IMR-90 (cell line): ENCODE measurements around the gene EXOC6B. TPM values are rescaled to one million over a fixed set of nuclear protein-coding genes. Genes with fewer than 3 reads are reported as not detected.

ENCODE experiments used
- ATAC-seq: fragments of 200-7000 bp; cut with Tn5 transposase; 2 replicates; pipeline ENCODE4 v1.9.1; 2020; ENCODE audit warnings: low read depth, mild to moderate bottlenecking, moderate library complexity
- BruUV-seq: library from RNA; stranded (reverse); fragments of 400-500 nt; replicated peaks from 2 replicates; lab custom pipeline; 2021; lab: Mats Ljungman, UMichigan
- CTCF ChIA-PET: fragments of 300-600 bp; formaldehyde crosslinking; extraction: SDS; loops from one replicate; lab custom pipeline; 2021; ENCODE audit warnings: antibody characterized with exemption; lab: Yijun Ruan, JAX
- POLR2A ChIA-PET: fragments of 300-600 bp; sonication (Branson Sonifier 250); formaldehyde crosslinking; loops from one replicate; lab custom pipeline; 2022; ENCODE audit warnings: antibody characterized with exemption; ENCODE audit not compliant: unreplicated experiment; lab: Charles Lee
- DNase-seq: peaks from one replicate; pipeline ENCODE4 v3.0.0; 2013
- H2AFZ ChIP-seq: replicated peaks from 2 replicates; pipeline ENCODE3; 2013; ENCODE audit warnings: low read length, mild to moderate bottlenecking; ENCODE audit not compliant: poor library complexity
- H2AK5ac ChIP-seq: 2 replicates; pipeline ENCODE4 v1.6.1; 2013; ENCODE audit warnings: low read depth, low read length, inconsistent platforms
- H2AK9ac ChIP-seq: replicated peaks from 2 replicates; pipeline ENCODE3; 2013; ENCODE audit warnings: mild to moderate bottlenecking, low read depth, low read length, moderate library complexity; ENCODE audit not compliant: poor library complexity
- H2BK120ac ChIP-seq: 2 replicates; pipeline ENCODE4 v1.6.1; 2013; ENCODE audit warnings: low read depth, low read length, inconsistent platforms
- H2BK15ac ChIP-seq: 3 replicates; pipeline ENCODE4 v1.6.1; 2013; ENCODE audit warnings: low read depth, low read length, inconsistent platforms
- H2BK20ac ChIP-seq: 2 replicates; pipeline ENCODE4 v1.6.1; 2013; ENCODE audit warnings: low read depth, mild to moderate bottlenecking, inconsistent platforms, low read length, moderate library complexity
- H2BK5ac ChIP-seq: 2 replicates; pipeline ENCODE4 v1.6.1; 2013; ENCODE audit warnings: mild to moderate bottlenecking, low read depth, low read length, inconsistent platforms; ENCODE audit not compliant: poor library complexity, severe bottlenecking
- H3K14ac ChIP-seq: replicated peaks from 2 replicates; pipeline ENCODE4 v1.6.1; 2013; ENCODE audit warnings: low read depth, low read length, inconsistent platforms
- H3K18ac ChIP-seq: 2 replicates; pipeline ENCODE4 v1.6.1; 2013; ENCODE audit warnings: low read depth, low read length, control low read depth
- H3K23ac ChIP-seq: 2 replicates; pipeline ENCODE4 v1.6.1; 2013; ENCODE audit warnings: low read depth, low read length, inconsistent platforms
- H3K27ac ChIP-seq: 2 replicates; pipeline ENCODE4 v1.5.1; 2013; ENCODE audit warnings: mild to moderate bottlenecking, control low read depth, low read length; ENCODE audit not compliant: insufficient read depth
- H3K27me3 ChIP-seq: 2 replicates; pipeline ENCODE4 v1.6.1; 2013; ENCODE audit warnings: low read length; ENCODE audit not compliant: control insufficient read depth, insufficient read depth
- H3K36me3 ChIP-seq: 2 replicates; pipeline ENCODE4 v1.6.1; 2013; ENCODE audit warnings: low read length, mixed read lengths; ENCODE audit not compliant: control insufficient read depth, insufficient read depth
- H3K4ac ChIP-seq: 2 replicates; pipeline ENCODE4 v1.6.1; 2013; ENCODE audit warnings: low read depth, low read length, inconsistent platforms
- H3K4me1 ChIP-seq: 2 replicates; pipeline ENCODE4 v1.6.1; 2013; ENCODE audit warnings: low read length, mixed read lengths; ENCODE audit not compliant: control insufficient read depth, insufficient read depth
- H3K4me2 ChIP-seq: 2 replicates; pipeline ENCODE4 v1.6.1; 2013; ENCODE audit warnings: low read depth, mild to moderate bottlenecking, control low read depth, low read length, moderate library complexity
- H3K4me3 ChIP-seq: 2 replicates; pipeline ENCODE4 v1.5.1; 2013; ENCODE audit warnings: low read depth, mild to moderate bottlenecking, control low read depth, low read length, moderate library complexity; ENCODE audit not compliant: insufficient read depth
- H3K56ac ChIP-seq: 2 replicates; pipeline ENCODE4 v1.6.1; 2013; ENCODE audit warnings: low read length, inconsistent platforms; ENCODE audit not compliant: insufficient read depth; ENCODE audit errors: extremely low read depth
- H3K79me1 ChIP-seq, 2 experiments: 2 replicates each; pipeline ENCODE4 v1.6.1; 2013; ENCODE audit warnings: low read length in 2 of 2, inconsistent platforms in 1 of 2, low read depth in 1 of 2
- H3K9ac ChIP-seq: 2 replicates; pipeline ENCODE4 v1.6.1; 2013; ENCODE audit warnings: low read depth, low read length, control low read depth
- H3K9me1 ChIP-seq: 2 replicates; pipeline ENCODE4 v1.6.1; 2013; ENCODE audit warnings: low read length, inconsistent platforms; ENCODE audit not compliant: insufficient read depth
- H3K9me3 ChIP-seq: 2 replicates; pipeline ENCODE4 v1.6.1; 2013; ENCODE audit warnings: low read length; ENCODE audit not compliant: control insufficient read depth, insufficient read depth
- H4K20me1 ChIP-seq: 2 replicates; pipeline ENCODE4 v1.6.1; 2013; ENCODE audit warnings: low read length, inconsistent platforms; ENCODE audit not compliant: insufficient read depth
- H4K5ac ChIP-seq: 2 replicates; pipeline ENCODE4 v1.6.1; 2013; ENCODE audit warnings: mild to moderate bottlenecking, low read depth, low read length, control low read depth
- H4K8ac ChIP-seq, 2 experiments: 2 replicates each; pipeline ENCODE4 v1.6.1; 2013; ENCODE audit warnings: low read depth in 2 of 2, low read length in 2 of 2, control low read depth in 1 of 2, inconsistent platforms in 1 of 2
- H4K91ac ChIP-seq: 2 replicates; pipeline ENCODE4 v1.6.1; 2013; ENCODE audit warnings: low read depth, low read length, inconsistent platforms; ENCODE audit not compliant: insufficient read depth
- FOS ChIP-seq: fragments of 150-350 bp; IDR thresholded peaks from 2 replicates; pipeline ENCODE4 v1.6.1; 2016; ENCODE audit warnings: low read depth, low read length
- RAD21 ChIP-seq: IDR thresholded peaks from 2 replicates; pipeline ENCODE4 v1.6.1; 2012; ENCODE audit warnings: low read length, improper control_type of control experiment
- dilution Hi-C: fragments of 300-500 bp; cut with HindIII; formaldehyde crosslinking; loops from one replicate; pipeline ENCODE4 v1.14.3; 2018; ENCODE audit warnings: low sequenced_read_pairs; ENCODE audit not compliant: unreplicated experiment
- in situ Hi-C: fragments of 300-500 bp; cut with MboI; formaldehyde crosslinking; loops from 3 replicates; pipeline ENCODE4 v1.14.3; 2019; ENCODE audit warnings: low sequenced_read_pairs, inconsistent platforms, mixed read lengths
- intact Hi-C: fragments of 100-400 bp; cut with micrococcal nuclease; formaldehyde crosslinking; loops from 2 replicates; pipeline ENCODE4 v1.10.0; 2022
- polyA plus RNA-seq, 3 experiments: library from polyadenylated mRNA; depleted of rRNA; stranded (reverse); fragments of >200 nt; gene quantifications; 2 replicates each; pipeline ENCODE4 v1.2.3, GENCODE V29; 2012; ENCODE audit warnings: low replicate concordance in 1 of 3
- total RNA-seq: library from RNA; depleted of rRNA; stranded (reverse); fragments of >200 nt; gene quantifications from 2 replicates; pipeline ENCODE4 v1.2.3, GENCODE V29; 2012

Gene EXOC6B
- total and polyA plus RNA-seq, 2 of the 4 experiments (the other 2 are of a cell fraction) = 10.2 to 29.4 TPM

GRCh38 chr2:72713857-72714256 lies 112.0 kb downstream of the EXOC6B start:
- Histone ChIP-seq H3K9me3 (no peaks in the 10 kb centered on the region), H3K4me3 (no peak overlapping the region), H3K14ac (no peak overlapping the region), H3K79me1 (peaks cover 3 to 5% of the 10 kb centered on the region in 2 experiments; a peak in 2 of 4 replicates), H4K91ac (no peak overlapping the region), H2AK9ac (no peak overlapping the region), H3K23ac (no peak overlapping the region), H3K4me1 (no peaks in the 10 kb centered on the region; the same call in 1 of the 2 replicates), H3K4me2 (no peak overlapping the region), H2AFZ (no peak overlapping the region), H2BK15ac (no peak overlapping the region), H2AK5ac (no peak overlapping the region), H3K27ac (no peak overlapping the region), H3K9ac (no peak overlapping the region), H3K18ac (no peak overlapping the region), H4K8ac (no peak overlapping the region), H4K5ac (no peak overlapping the region), H2BK5ac (no peak overlapping the region), H3K4ac (no peak overlapping the region), H3K9me1 (no peaks in the 10 kb centered on the region), H3K27me3 (no peaks in the 10 kb centered on the region), H4K20me1 (no peaks in the 10 kb centered on the region), H3K56ac (no peak overlapping the region), H3K36me3 (peaks cover 4% of the 10 kb centered on the region; the same call in 1 of the 2 replicates), H2BK120ac (no peak overlapping the region), H2BK20ac (no peak overlapping the region)
- no peak for DNase-seq
- CTCF ChIA-PET = no interaction called here
- in situ Hi-C loops (no loop called here), dilution Hi-C loops (no loop called here), intact Hi-C loops (no loop called here)
- POLR2A ChIA-PET = no interaction called here
- no peak for TF ChIP-seq RAD21
- no peak for TF ChIP-seq FOS
- no peak for ATAC-seq
- BruUV-seq = no TSS peak
